ENCODE measurements around the gene UBAC2. TPM values are rescaled to one million over a fixed set of nuclear protein-coding genes. Genes with fewer than 3 reads are reported as not detected.

Gene UBAC2
- total RNA-seq, 1 donor from 2014 or later: 82.3 TPM

- DNase-seq (ENCODE audit: low read depth): no peak
These were observed 67.3 kb downstream of the UBAC2 start for GRCh38 chr13:99267927-99268326.

GRCh38 chr13:99268822-99269221, 68.2 kb downstream of the UBAC2 start:
- DNase-seq (ENCODE audit: low read depth): no peak

- peak; percentile 63 for DNase-seq (ENCODE audit: low read depth)
These were observed 69.1 kb downstream of the UBAC2 start for GRCh38 chr13:99269627-99270241.

GRCh38 chr13:99270518-99270917, 69.9 kb downstream of the UBAC2 start:
- no peak for DNase-seq (ENCODE audit: low read depth)

GRCh38 chr13:99271249-99271648, 70.6 kb downstream of the UBAC2 start:
- no peak for DNase-seq (ENCODE audit: low read depth)

GRCh38 chr13:99272481-99272880, 71.8 kb downstream of the UBAC2 start:
- no peak for DNase-seq (ENCODE audit: low read depth)

- no peak for DNase-seq (ENCODE audit: low read depth)
These were observed 72.5 kb downstream of the UBAC2 start for GRCh38 chr13:99273128-99273527.

GRCh38 chr13:99275093-99275469, 74.4 kb downstream of the UBAC2 start:
- peak; percentile 65 for DNase-seq (ENCODE audit: low read depth)

GRCh38 chr13:99276706-99277105, 76.1 kb downstream of the UBAC2 start:
- DNase-seq (ENCODE audit: low read depth): no peak

GRCh38 chr13:99277629-99278028, 77.0 kb downstream of the UBAC2 start:
- DNase-seq (ENCODE audit: low read depth): no peak

- no peak for DNase-seq (ENCODE audit: low read depth)
These were observed 77.5 kb downstream of the UBAC2 start for GRCh38 chr13:99278200-99278599.

- no peak for DNase-seq (ENCODE audit: low read depth)
These were observed 78.2 kb downstream of the UBAC2 start for GRCh38 chr13:99278843-99279242.

- no peak for DNase-seq (ENCODE audit: low read depth)
These were observed 79.0 kb downstream of the UBAC2 start for GRCh38 chr13:99279637-99280036.

- no peak for DNase-seq (ENCODE audit: low read depth)
These were observed 79.5 kb downstream of the UBAC2 start for GRCh38 chr13:99280166-99280565.

GRCh38 chr13:99281811-99282263, 81.2 kb downstream of the UBAC2 start:
- DNase-seq (ENCODE audit: low read depth): no peak

- DNase-seq (ENCODE audit: low read depth): no peak
These were observed 81.9 kb downstream of the UBAC2 start for GRCh38 chr13:99282264-99283231.

- DNase-seq (ENCODE audit: low read depth): no peak
These were observed 85.0 kb downstream of the UBAC2 start for GRCh38 chr13:99285432-99286182.

GRCh38 chr13:99287551-99287950, 86.9 kb downstream of the UBAC2 start:
- no peak for DNase-seq (ENCODE audit: low read depth)

- no peak for DNase-seq (ENCODE audit: low read depth)
These were observed 87.4 kb downstream of the UBAC2 start for GRCh38 chr13:99288089-99288488.

- no peak for DNase-seq (ENCODE audit: low read depth)
These were observed 88.6 kb downstream of the UBAC2 start for GRCh38 chr13:99289271-99289670.

GRCh38 chr13:99289674-99290337, 89.2 kb downstream of the UBAC2 start:
- no peak for DNase-seq (ENCODE audit: low read depth)
